Smooth muscle cell (in vitro differentiated cells): ENCODE data around the gene FRMD4A. TPM values are rescaled to one million over a fixed set of nuclear protein-coding genes. Genes with fewer than 3 reads are reported as not detected.

Experiments
- DNase-seq: peaks from one replicate; lab custom pipeline; 2025; ENCODE audit not compliant: unreplicated experiment; lab: John Stamatoyannopoulos, UW
- H2AFZ ChIP-seq: fragments of 200-600 bp; sonication (generic); 2 replicates; pipeline ENCODE4 v1.6.0; 2016; ENCODE audit warnings: antibody characterized with exemption, low read depth, mild to moderate bottlenecking
- H3F3A ChIP-seq: fragments of 200-600 bp; sonication (generic); 2 replicates; pipeline ENCODE4 v1.6.0; 2017; ENCODE audit warnings: antibody characterized with exemption, low read depth
- H3K27ac ChIP-seq: fragments of 200-600 bp; sonication (generic); 2 replicates; pipeline ENCODE4 v1.5.1; 2016; ENCODE audit warnings: low read depth, mild to moderate bottlenecking
- H3K27me3 ChIP-seq: fragments of 200-600 bp; sonication (generic); 2 replicates; pipeline ENCODE4 v1.6.1; 2016; ENCODE audit warnings: low read depth, mild to moderate bottlenecking
- H3K36me3 ChIP-seq: fragments of 200-600 bp; sonication (generic); 2 replicates; pipeline ENCODE4 v1.5.1; 2016; ENCODE audit warnings: low read depth
- H3K4me1 ChIP-seq: fragments of 200-600 bp; sonication (generic); 2 replicates; pipeline ENCODE4 v1.5.1; 2016; ENCODE audit warnings: low read depth
- H3K4me2 ChIP-seq: fragments of 200-600 bp; sonication (generic); 2 replicates; pipeline ENCODE4 v1.6.0; 2016; ENCODE audit warnings: mild to moderate bottlenecking
- H3K4me3 ChIP-seq: fragments of 200-600 bp; sonication (generic); 2 replicates; pipeline ENCODE4 v1.5.1; 2016; ENCODE audit warnings: mild to moderate bottlenecking
- H3K79me2 ChIP-seq: fragments of 200-600 bp; sonication (generic); 2 replicates; pipeline ENCODE4 v1.6.0; 2016; ENCODE audit warnings: low read depth, mild to moderate bottlenecking
- H3K9ac ChIP-seq: fragments of 200-600 bp; sonication (generic); 2 replicates; pipeline ENCODE4 v1.6.0; 2016; ENCODE audit warnings: low read depth
- H3K9me3 ChIP-seq: fragments of 200-600 bp; sonication (generic); replicated peaks from 2 replicates; pipeline ENCODE4 v1.5.1; 2016; ENCODE audit warnings: low read depth
- H4K20me1 ChIP-seq: fragments of 200-600 bp; sonication (generic); 2 replicates; pipeline ENCODE4 v1.6.0; 2016; ENCODE audit warnings: low read depth
- WGBS: methylation state at CpG from one replicate; pipeline ENCODE4 v1.1.7; 2016; ENCODE audit warnings: low lambda C conversion rate; 5-methylcytosine and 5-hydroxymethylcytosine counted together
- polyA plus RNA-seq: library from polyadenylated mRNA; unstranded; fragments of >200 nt; fragmentation: Nextera tagmentation; extraction: Ambion mirVana; gene quantifications from 2 replicates; pipeline ENCODE4 v1.2.1, GENCODE V29; 2016
- total RNA-seq: library from RNA; depleted of rRNA; stranded (reverse); fragments of >200 nt; gene quantifications from 2 replicates; pipeline ENCODE4 v1.2.3, GENCODE V29; 2014
- TF ChIP-seq, protein P1 (sequence below): fragments of 200-600 bp; sonication (generic); IDR thresholded peaks from 2 replicates; pipeline ENCODE4 v1.5.1; 2017; ENCODE audit warnings: borderline replicate concordance, mild to moderate bottlenecking, antibody characterized with exemption; ENCODE audit not compliant: insufficient read depth, poor library complexity, severe bottlenecking

The FRMD4A gene
- total and polyA plus RNA-seq, 2 experiments from 2014 or later = 3.0 to 5.4 TPM

DNA sequence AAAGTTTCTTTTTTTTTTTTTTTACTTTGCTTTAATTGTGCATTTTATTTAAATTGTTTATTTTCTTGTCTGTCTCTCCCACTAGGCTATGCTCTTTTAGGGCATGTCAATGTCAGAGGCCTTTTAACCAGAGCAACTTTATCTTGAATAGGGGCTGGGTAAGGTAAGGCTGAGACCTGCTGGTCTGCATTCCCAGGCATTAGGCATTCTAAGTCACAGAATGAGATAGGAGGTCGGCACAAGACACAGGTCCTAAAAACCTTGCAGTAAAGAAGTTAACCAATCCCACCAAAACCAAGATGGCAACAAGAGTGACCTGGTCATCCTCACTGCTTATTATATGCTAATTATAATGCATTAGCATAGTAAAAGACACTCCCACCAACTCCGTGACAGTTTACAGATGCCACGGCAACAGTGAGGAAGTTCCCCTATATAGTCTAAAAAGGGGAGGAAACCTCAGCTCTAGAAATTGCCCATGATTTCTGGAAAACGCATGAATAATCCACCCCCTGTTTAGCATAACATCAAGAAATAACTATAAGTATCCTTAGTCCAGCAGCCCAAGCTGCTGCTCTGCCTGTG is 47.0 kb upstream of the FRMD4A start:
- Histone ChIP-seq H2AFZ (no peak overlapping the region), H3K79me2 (no peaks in the 10 kb centered on the region), H3F3A (no peaks in the 10 kb centered on the region), H3K4me3 (no peak overlapping the region), H3K27me3 (no peaks in the 10 kb centered on the region), H3K9ac (no peak overlapping the region), H3K4me1 (peaks cover 6% of the 10 kb centered on the region), H4K20me1 (no peaks in the 10 kb centered on the region), H3K9me3 (no peaks in the 10 kb centered on the region), H3K27ac (no peak overlapping the region), H3K36me3 (no peaks in the 10 kb centered on the region), H3K4me2 (no peak overlapping the region)
- TF ChIP-seq, protein P1, sequence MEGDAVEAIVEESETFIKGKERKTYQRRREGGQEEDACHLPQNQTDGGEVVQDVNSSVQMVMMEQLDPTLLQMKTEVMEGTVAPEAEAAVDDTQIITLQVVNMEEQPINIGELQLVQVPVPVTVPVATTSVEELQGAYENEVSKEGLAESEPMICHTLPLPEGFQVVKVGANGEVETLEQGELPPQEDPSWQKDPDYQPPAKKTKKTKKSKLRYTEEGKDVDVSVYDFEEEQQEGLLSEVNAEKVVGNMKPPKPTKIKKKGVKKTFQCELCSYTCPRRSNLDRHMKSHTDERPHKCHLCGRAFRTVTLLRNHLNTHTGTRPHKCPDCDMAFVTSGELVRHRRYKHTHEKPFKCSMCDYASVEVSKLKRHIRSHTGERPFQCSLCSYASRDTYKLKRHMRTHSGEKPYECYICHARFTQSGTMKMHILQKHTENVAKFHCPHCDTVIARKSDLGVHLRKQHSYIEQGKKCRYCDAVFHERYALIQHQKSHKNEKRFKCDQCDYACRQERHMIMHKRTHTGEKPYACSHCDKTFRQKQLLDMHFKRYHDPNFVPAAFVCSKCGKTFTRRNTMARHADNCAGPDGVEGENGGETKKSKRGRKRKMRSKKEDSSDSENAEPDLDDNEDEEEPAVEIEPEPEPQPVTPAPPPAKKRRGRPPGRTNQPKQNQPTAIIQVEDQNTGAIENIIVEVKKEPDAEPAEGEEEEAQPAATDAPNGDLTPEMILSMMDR = no peak
- DNase-seq = no peak
- WGBS = 80% methylated on average over 4 of the region's 4 CpGs

GRCh38 chr10:14374745-14375445 is 44.2 kb upstream of the FRMD4A start:
- Histone ChIP-seq H3K9ac (no peak overlapping the region), H3K4me1 (no peaks in the 10 kb centered on the region), H3F3A (no peaks in the 10 kb centered on the region), H3K79me2 (no peaks in the 10 kb centered on the region), H3K27ac (no peak overlapping the region), H3K4me3 (no peak overlapping the region), H2AFZ (no peak overlapping the region), H3K36me3 (no peaks in the 10 kb centered on the region), H3K9me3 (no peaks in the 10 kb centered on the region), H3K4me2 (no peak overlapping the region), H4K20me1 (no peaks in the 10 kb centered on the region), H3K27me3 (no peaks in the 10 kb centered on the region)
- 45% methylated on average over 5 of the region's 5 CpGs for WGBS
- TF ChIP-seq, protein P1 = no peak
- no peak for DNase-seq

DNA sequence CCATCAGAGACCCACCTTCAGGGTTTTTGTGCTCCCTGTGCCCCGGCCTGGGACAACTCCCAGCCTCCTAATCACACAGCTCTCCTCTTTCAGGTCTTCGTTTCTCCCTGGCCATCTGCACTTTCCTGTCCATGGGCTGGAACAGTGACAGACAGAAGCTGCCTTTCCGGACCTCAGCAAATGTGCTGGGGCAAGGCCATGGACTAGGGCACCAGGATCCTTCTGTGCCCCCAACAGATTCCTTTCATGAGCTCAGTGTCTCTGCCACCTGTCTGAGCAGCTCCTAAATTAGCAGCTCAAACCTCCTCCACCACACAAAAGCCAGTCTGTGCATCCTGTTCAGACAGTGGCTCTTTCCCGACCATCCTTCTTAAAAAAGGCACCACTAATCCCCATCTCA is 41.9 kb upstream of the FRMD4A start:
- H3K4me2 ChIP-seq = no peak overlapping the region
- peaks cover 5% of the 10 kb centered on the region for H3K4me1 ChIP-seq
- 77% methylated on average over 4 of the region's 4 CpGs for WGBS
- H3F3A ChIP-seq = no peaks in the 10 kb centered on the region
- H2AFZ ChIP-seq = no peak overlapping the region
- TF ChIP-seq, protein P1 = no peak
- no peaks in the 10 kb centered on the region for H3K9me3 ChIP-seq
- H3K27me3 ChIP-seq = no peaks in the 10 kb centered on the region
- H3K4me3 ChIP-seq = no peak overlapping the region
- H3K27ac ChIP-seq = no peak overlapping the region
- no peaks in the 10 kb centered on the region for H3K79me2 ChIP-seq
- no peak for DNase-seq
- H3K36me3 ChIP-seq = no peaks in the 10 kb centered on the region
- no peak overlapping the region for H3K9ac ChIP-seq
- no peaks in the 10 kb centered on the region for H4K20me1 ChIP-seq

DNA sequence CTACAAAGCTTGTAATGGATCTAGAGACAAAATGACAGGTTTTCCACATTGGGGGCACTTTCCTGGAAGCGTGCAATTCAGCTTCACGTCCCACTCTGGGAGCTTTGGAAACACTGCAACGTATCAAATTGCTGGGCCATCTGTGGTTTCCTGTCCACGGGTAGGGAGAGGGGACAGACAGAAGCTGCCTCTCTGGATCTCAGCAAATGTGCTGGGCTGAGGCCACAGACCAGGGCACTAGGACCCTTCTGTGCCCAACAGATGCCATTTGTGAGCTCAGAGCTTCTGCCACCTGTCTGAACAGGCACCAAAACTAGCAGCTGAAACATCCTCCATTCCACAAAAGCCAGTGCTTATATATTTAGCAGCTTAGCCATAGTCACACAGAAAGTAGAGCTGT is 40.9 kb upstream of the FRMD4A start:
- no peaks in the 10 kb centered on the region for H3K27me3 ChIP-seq
- no peaks in the 10 kb centered on the region for H3F3A ChIP-seq
- H3K4me2 ChIP-seq = no peak overlapping the region
- H3K27ac ChIP-seq = no peak overlapping the region
- H3K9me3 ChIP-seq = no peaks in the 10 kb centered on the region
- DNase-seq = no peak
- H3K4me1 ChIP-seq = peaks cover 5% of the 10 kb centered on the region
- no peaks in the 10 kb centered on the region for H3K36me3 ChIP-seq
- H4K20me1 ChIP-seq = no peaks in the 10 kb centered on the region
- no peak overlapping the region for H2AFZ ChIP-seq
- no peaks in the 10 kb centered on the region for H3K79me2 ChIP-seq
- no peak overlapping the region for H3K9ac ChIP-seq
- TF ChIP-seq, protein P1 = no peak
- 42% methylated on average over 4 of the region's 4 CpGs for WGBS
- no peak overlapping the region for H3K4me3 ChIP-seq
